Measurements from ENCODE around the gene PLPP7. TPM values are rescaled to one million over a fixed set of nuclear protein-coding genes. Genes with fewer than 3 reads are reported as not detected.

Gene PLPP7
- total and polyA plus RNA-seq, 4 donors: 0.18 to 0.59 (median 0.51) TPM; not detected in 1

DNA sequence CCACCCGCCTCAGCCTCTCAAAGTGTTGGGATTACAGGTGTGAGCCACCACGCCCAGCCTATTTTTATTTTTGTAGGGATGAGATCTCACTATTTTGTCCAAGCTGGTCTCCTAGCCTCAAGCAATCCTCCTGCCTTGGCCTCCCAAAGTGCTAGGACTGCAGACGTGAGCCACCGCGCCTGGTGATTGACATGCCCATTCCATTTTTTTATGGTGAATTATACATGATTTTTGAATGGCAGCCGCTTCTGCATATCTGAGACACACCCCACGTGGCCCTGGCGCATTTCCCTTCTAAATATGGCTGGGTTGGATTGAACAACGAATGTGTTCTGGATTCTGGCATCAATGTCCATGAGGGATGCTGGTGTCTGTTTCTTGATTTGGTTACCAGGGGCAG lies 22.7 kb downstream of the PLPP7 start:
- Histone ChIP-seq H3K27me3 (ENCODE audit: control insufficient read depth in 4 of 4, insufficient read depth in 4 of 4, low read length in 3 of 4) (no peaks in the 10 kb centered on the region), H3K27ac (ENCODE audit: low read depth in 1 of 2, low read length in 2 of 2) (no peak overlapping the region), H3K9ac (ENCODE audit: low read depth in 1 of 2, low read length in 2 of 2) (no peak overlapping the region), H3K4me3 (ENCODE audit: low read depth in 1 of 3, low read length in 3 of 3) (no peak overlapping the region), H3K9me3 (ENCODE audit: control insufficient read depth in 4 of 4, low read length in 3 of 4) (no peaks in the 10 kb centered on the region), H3K36me3 (ENCODE audit: control insufficient read depth in 4 of 4, insufficient read depth in 3 of 4, low read depth in 1 of 4, low read length in 3 of 4) (no peaks in the 10 kb centered on the region), H3K4me1 (ENCODE audit: control insufficient read depth in 4 of 4, insufficient read depth in 4 of 4, low read length in 3 of 4) (no peaks in the 10 kb centered on the region)
- TF ChIP-seq JUND (IDR thresholded peaks at IDR 0.05): no peak
- TF ChIP-seq, protein P1, sequence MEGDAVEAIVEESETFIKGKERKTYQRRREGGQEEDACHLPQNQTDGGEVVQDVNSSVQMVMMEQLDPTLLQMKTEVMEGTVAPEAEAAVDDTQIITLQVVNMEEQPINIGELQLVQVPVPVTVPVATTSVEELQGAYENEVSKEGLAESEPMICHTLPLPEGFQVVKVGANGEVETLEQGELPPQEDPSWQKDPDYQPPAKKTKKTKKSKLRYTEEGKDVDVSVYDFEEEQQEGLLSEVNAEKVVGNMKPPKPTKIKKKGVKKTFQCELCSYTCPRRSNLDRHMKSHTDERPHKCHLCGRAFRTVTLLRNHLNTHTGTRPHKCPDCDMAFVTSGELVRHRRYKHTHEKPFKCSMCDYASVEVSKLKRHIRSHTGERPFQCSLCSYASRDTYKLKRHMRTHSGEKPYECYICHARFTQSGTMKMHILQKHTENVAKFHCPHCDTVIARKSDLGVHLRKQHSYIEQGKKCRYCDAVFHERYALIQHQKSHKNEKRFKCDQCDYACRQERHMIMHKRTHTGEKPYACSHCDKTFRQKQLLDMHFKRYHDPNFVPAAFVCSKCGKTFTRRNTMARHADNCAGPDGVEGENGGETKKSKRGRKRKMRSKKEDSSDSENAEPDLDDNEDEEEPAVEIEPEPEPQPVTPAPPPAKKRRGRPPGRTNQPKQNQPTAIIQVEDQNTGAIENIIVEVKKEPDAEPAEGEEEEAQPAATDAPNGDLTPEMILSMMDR (IDR thresholded peaks at IDR 0.05; ENCODE audit: low read depth, low read length, missing input control): no peak
- TF ChIP-seq, protein P2, sequence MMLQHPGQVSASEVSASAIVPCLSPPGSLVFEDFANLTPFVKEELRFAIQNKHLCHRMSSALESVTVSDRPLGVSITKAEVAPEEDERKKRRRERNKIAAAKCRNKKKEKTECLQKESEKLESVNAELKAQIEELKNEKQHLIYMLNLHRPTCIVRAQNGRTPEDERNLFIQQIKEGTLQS (IDR thresholded peaks at IDR 0.05): no peak
- TF ChIP-seq HNF4G (IDR thresholded peaks at IDR 0.05): no peak
- TF ChIP-seq RAD21 (IDR thresholded peaks at IDR 0.05): no peak
- no peak for TF ChIP-seq RXRA (IDR thresholded peaks at IDR 0.05)
- TF ChIP-seq, protein P3, sequence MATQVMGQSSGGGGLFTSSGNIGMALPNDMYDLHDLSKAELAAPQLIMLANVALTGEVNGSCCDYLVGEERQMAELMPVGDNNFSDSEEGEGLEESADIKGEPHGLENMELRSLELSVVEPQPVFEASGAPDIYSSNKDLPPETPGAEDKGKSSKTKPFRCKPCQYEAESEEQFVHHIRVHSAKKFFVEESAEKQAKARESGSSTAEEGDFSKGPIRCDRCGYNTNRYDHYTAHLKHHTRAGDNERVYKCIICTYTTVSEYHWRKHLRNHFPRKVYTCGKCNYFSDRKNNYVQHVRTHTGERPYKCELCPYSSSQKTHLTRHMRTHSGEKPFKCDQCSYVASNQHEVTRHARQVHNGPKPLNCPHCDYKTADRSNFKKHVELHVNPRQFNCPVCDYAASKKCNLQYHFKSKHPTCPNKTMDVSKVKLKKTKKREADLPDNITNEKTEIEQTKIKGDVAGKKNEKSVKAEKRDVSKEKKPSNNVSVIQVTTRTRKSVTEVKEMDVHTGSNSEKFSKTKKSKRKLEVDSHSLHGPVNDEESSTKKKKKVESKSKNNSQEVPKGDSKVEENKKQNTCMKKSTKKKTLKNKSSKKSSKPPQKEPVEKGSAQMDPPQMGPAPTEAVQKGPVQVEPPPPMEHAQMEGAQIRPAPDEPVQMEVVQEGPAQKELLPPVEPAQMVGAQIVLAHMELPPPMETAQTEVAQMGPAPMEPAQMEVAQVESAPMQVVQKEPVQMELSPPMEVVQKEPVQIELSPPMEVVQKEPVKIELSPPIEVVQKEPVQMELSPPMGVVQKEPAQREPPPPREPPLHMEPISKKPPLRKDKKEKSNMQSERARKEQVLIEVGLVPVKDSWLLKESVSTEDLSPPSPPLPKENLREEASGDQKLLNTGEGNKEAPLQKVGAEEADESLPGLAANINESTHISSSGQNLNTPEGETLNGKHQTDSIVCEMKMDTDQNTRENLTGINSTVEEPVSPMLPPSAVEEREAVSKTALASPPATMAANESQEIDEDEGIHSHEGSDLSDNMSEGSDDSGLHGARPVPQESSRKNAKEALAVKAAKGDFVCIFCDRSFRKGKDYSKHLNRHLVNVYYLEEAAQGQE (IDR thresholded peaks at IDR 0.05): no peak
- TF ChIP-seq NR2F2 (IDR thresholded peaks at IDR 0.05): no peak
- TF ChIP-seq GABPA (IDR thresholded peaks at IDR 0.05 in 1 of 2, conservative IDR thresholded peaks at IDR 0.05 in 1 of 2): no peak
- TF ChIP-seq FOXA1 (IDR thresholded peaks at IDR 0.05): no peak
- TF ChIP-seq, protein P4, sequence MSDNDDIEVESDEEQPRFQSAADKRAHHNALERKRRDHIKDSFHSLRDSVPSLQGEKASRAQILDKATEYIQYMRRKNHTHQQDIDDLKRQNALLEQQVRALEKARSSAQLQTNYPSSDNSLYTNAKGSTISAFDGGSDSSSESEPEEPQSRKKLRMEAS (IDR thresholded peaks at IDR 0.05): no peak
- TF ChIP-seq, protein P5, sequence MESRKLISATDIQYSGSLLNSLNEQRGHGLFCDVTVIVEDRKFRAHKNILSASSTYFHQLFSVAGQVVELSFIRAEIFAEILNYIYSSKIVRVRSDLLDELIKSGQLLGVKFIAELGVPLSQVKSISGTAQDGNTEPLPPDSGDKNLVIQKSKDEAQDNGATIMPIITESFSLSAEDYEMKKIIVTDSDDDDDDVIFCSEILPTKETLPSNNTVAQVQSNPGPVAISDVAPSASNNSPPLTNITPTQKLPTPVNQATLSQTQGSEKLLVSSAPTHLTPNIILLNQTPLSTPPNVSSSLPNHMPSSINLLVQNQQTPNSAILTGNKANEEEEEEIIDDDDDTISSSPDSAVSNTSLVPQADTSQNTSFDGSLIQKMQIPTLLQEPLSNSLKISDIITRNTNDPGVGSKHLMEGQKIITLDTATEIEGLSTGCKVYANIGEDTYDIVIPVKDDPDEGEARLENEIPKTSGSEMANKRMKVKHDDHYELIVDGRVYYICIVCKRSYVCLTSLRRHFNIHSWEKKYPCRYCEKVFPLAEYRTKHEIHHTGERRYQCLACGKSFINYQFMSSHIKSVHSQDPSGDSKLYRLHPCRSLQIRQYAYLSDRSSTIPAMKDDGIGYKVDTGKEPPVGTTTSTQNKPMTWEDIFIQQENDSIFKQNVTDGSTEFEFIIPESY (IDR thresholded peaks at IDR 0.05): no peak
- TF ChIP-seq YY1 (IDR thresholded peaks at IDR 0.05): no peak
- no peak for TF ChIP-seq SP1 (IDR thresholded peaks at IDR 0.05)
- no peak for TF ChIP-seq EGR1 (IDR thresholded peaks at IDR 0.05; ENCODE audit: low read depth in 2 of 2)
- WGBS: 83% methylated on average over 9 of the region's 9 CpGs
- DNase-seq (ENCODE audit: low spot score): no peak

Data from liver (tissue), 9 donors.